Epidermal melanocyte (primary cell): ENCODE results near the gene NPC2.

Experiments used
- DNase-seq: peaks from one replicate; pipeline ENCODE4 v3.0.0; 2011; ENCODE audit warnings: low spot score; ENCODE audit not compliant: insufficient read length

NPC2 gene

GRCh38 chr14:74503291-74503937 is 10.3 kb upstream of the NPC2 start:
- no peak for DNase-seq

GRCh38 chr14:74502236-74503019 is 9.3 kb upstream of the NPC2 start:
- DNase-seq, result no peak

- no peak for DNase-seq
Observed at GRCh38 chr14:74501691-74502090, 8.6 kb upstream of the NPC2 start.

DNA sequence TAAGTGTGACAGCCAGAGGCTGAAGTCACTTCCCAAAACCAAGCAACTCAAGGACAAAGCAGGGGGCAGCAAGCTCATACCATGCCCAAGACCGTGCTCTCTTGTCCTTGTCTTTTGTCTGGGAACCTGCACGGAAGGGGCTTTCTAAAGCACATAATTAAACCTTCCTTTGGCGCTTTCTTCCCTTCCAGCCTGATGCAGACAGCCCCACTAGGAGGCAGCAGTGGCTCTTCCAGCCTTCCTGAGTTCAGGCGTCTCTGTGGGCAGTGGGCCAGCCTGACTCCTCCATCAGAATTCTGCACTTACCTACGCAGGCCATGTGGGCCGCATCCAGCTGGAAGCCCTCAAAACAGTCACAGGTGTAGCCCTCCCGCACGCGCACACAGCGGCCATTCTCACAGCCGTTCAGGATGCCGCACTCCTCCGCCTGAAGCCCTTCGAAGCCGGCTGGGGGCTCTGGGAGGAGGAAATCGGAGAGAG is 8.1 kb upstream of the NPC2 start:
- DNase-seq, result no peak

GRCh38 chr14:74500417-74501134 is 7.5 kb upstream of the NPC2 start:
- DNase-seq, result no peak

- DNase-seq, result no peak
Observed at GRCh38 chr14:74495356-74495755, 2.3 kb upstream of the NPC2 start.

DNA sequence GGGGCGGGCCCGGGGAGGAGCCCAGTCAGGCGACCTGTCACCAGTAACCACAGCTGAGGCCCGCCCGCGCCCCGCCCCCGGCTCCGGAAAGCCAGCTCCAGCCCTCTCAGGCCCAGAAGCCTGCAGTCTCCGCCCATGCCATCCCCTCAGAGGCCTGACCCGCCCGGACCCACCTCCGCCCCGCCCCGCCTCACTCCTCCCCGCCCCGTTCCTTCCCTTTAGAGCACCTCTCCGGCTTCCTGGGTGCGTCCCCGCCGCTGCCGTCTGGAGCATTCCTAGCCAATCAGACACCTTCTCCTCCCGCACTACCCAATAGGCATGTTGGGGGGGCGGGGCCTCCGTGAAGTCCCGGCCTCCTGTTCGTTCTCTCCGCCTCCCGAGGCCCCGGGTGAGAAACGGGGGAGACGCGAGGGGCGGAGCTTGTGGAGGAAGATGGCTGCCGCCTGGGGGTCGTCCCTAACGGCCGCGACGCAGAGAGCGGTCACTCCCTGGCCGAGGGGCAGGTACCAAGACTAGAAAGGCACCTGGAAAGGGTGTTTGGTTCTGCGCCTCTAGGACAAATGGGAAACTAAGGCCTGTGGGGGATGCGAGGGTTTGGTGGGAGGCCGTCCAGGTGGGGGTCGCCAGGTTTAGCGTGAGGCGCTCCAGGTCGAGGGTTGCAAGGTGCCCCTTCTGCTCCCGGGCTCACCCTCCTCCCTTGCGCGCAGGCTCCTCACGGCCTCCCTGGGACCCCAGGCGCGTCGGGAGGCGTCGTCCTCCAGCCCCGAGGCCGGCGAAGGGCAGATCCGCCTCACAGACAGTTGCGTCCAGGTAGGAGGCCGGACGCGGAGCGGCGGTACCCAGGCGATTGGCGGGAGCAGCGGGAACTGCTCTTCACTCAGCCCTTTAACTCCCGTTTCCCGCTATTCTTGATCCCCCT is 497 bp upstream of the NPC2 start, which contains the start of gene ISCA2:
ISCA2 (plus strand) TSS at position 423 of the 919 bp plus-strand sequence; CDS start at position 433, 10 bp downstream.
- peak; percentile 93 for DNase-seq

DNA sequence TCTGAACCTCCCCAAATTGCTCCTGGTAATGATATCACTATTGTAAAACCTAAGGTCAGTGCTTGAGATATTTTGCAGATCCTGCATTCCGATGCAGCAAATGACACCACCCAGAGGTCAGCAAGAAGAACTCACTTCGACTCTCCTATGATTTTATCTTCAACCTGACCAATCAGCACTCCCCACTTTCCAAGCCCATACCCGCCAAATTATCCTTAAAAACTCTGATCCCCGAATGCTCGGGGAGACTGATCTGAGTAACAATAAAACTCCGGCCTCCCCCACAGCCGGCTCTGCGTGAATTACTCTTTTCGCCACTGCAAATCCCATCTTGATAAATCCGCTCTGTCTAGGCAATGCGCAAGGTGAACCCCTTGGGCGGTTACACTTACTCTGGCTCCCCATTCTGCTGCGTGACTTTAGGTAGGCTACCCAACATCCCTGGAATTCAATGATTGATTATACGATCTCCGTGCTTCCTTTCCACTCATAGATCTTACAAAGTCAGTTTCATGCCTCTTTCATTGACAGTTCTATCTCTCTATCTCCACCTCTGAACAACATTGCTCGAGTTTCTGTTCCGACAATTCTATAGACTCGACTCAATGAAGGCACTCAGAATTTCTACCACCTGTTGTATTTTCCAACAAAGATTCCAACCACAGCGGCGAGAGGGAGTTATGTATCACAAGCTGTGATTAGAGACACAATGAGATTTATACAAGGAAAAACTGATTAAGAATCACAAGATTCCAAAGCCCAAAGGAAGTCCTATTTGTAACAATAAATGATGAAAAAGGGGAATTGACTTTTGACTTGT is 939 bp downstream of the NPC2 start:
- peak; percentile 51 for DNase-seq

DNA sequence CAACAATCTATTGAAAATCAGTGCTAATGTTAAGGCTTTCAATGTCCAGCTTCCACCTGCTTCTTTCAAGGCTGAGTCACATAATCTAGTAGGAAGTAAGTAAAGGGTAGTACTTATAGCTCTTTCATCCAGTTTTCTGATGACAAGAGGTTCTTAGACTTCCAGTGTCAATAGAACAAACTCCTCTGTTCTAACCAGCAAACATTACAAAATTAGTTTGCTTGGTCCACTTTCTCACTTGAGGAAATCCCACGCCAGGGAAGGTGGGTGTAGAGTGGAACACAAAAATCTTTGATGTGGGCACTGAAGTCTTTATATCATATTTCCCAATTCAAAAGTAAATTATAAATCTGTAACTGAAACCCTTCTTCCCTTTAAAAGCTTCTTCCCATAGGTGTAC is 2.6 kb downstream of the NPC2 start:
- DNase-seq, result no peak

GRCh38 chr14:74488786-74489397 is 4.2 kb downstream of the NPC2 start:
- DNase-seq, result no peak

- no peak for DNase-seq
Observed at GRCh38 chr14:74486164-74486563, 6.9 kb downstream of the NPC2 start.

- DNase-seq, result no peak
Observed at GRCh38 chr14:74483321-74483720, 9.8 kb downstream of the NPC2 start.

DNA sequence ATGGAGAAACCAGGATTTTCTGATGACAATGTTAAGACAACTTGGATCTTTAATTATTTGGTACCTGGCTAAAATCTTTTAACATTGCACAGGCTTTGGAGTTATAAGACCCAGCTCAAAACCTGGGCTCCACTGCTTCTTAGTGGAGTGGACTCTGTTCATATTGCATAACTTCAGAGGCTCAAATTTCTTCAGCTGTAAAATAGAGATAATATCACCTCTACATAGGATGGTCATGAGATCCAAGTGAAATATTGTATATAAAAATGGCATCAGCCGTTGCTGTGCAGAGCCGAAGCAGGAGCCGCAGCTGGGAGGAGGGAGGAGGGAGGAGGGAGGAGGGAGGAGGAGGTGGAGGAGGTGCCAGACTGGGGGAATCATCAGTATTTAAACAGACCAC is 10.5 kb downstream of the NPC2 start:
- no peak for DNase-seq

DNA sequence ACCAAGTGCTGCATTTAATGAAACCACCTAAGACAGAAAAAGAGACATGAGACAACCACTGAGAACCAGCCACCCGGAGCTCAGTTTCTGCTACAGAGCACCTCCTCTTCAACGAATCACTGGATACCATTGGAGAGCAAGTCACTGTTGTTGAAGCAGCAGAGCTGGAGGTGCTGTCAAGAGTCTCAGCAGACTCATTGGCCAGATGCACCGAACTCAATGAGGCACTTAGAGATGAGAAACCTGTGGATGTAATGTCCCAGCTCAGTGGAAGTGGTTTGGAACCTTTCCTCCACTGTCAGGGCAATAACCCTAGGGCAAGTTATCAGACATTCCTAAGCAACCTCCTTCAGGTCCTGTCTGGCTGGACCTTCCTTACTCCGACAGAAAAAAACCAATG is 13.1 kb downstream of the NPC2 start:
- DNase-seq, result no peak

GRCh38 chr14:74478996-74479635 is 14.0 kb downstream of the NPC2 start:
- DNase-seq, result no peak

- no peak for DNase-seq
Observed at GRCh38 chr14:74476607-74477006, 16.5 kb downstream of the NPC2 start.

- DNase-seq, result no peak
Observed at GRCh38 chr14:74476107-74476506, 17.0 kb downstream of the NPC2 start.

DNA sequence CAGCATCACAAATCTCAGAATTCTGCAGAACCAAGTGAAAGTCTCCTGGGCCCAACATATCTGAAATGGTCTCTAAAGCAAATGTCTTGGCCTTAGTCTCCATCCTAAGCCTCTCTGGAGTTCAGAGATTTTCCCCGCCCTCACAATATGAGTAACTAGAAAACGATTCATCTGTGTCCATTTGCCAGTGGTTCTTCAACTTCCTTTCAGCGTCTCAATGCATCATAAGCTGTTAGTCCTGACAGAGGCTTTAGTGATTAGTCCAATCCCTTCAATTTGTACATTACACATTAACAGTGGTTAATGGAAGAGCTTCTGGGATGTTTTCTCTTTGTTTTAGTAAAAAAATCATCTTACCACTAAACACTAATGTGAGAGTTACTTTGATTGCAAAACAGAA is 17.4 kb downstream of the NPC2 start:
- no peak for DNase-seq

- no peak for DNase-seq
Observed at GRCh38 chr14:74474376-74474775, 18.7 kb downstream of the NPC2 start.
